ENCODE results near the gene MRTFB. TPM values are rescaled to one million over a fixed set of nuclear protein-coding genes. Genes with fewer than 3 reads are reported as not detected.

Gene MRTFB
- total RNA-seq, 1 experiment from 2014 or later: 12.7 TPM

- no TSS peak for BruUV-seq (replicated peaks)
- intact Hi-C loops (cut with micrococcal nuclease): no loop called here
Measured at GRCh38 chr16:14264327-14264943, 193.3 kb downstream of the MRTFB start.

GRCh38 chr16:14268073-14268472 lies 197.0 kb downstream of the MRTFB start:
- H3K36me3 ChIP-seq (ENCODE audit: low read depth, low read length): peaks cover 12% of the 10 kb centered on the region
- POLR2A ChIA-PET (ENCODE audit: unreplicated experiment): no interaction called here

More at GRCh38 chr16:14264327-14264943, 193.3 kb downstream of the MRTFB start:
- H3K4me2 ChIP-seq (ENCODE audit: low read length): no peak overlapping the region
- TF ChIP-seq EZH2 (IDR thresholded peaks at IDR 0.05; ENCODE audit: low read length, unreplicated experiment) (no peak), EZH2phosphoT487 (IDR thresholded peaks at IDR 0.05; ENCODE audit: borderline replicate concordance, low read length) (no peak), CTCF (conservative IDR thresholded peaks at IDR 0.05; ENCODE audit: low read depth, low read length) (no peak)
- no peak overlapping the region for H3K27ac ChIP-seq (ENCODE audit: low read length)
- H3K4me3 ChIP-seq (ENCODE audit: low read length): no peak overlapping the region
- H3K36me3 ChIP-seq (ENCODE audit: low read depth, low read length): peaks cover 6% of the 10 kb centered on the region
- ChIA-PET CTCF (no interaction called here), POLR2A (ENCODE audit: unreplicated experiment) (no interaction called here)
- no peaks in the 10 kb centered on the region for H4K20me1 ChIP-seq (ENCODE audit: low read length)
- DNase-seq (no peak), ATAC-seq (no peak)
- no peaks in the 10 kb centered on the region for H3F3A ChIP-seq (ENCODE audit: low read length, unreplicated experiment)
- no peaks in the 10 kb centered on the region for H3K9me3 ChIP-seq (ENCODE audit: low read length)
- no peak overlapping the region for H3K9ac ChIP-seq (ENCODE audit: low read length)
- H3K9me2 ChIP-seq (replicated peaks; ENCODE audit: low read length): no peaks in the 10 kb centered on the region
- H3K4me1 ChIP-seq (ENCODE audit: insufficient read depth, low read length): no peaks in the 10 kb centered on the region
- H3K79me2 ChIP-seq (ENCODE audit: low read length): no peaks in the 10 kb centered on the region
- no peak overlapping the region for H2AFZ ChIP-seq (ENCODE audit: low read length)
- H3K27me3 ChIP-seq (ENCODE audit: low read length): no peaks in the 10 kb centered on the region

More at GRCh38 chr16:14268073-14268472, 197.0 kb downstream of the MRTFB start:
- DNase-seq (no peak), ATAC-seq (no peak)
- Histone ChIP-seq H3K9me2 (replicated peaks; ENCODE audit: low read length) (no peaks in the 10 kb centered on the region), H3K4me3 (ENCODE audit: low read length) (no peak overlapping the region), H3K4me2 (ENCODE audit: low read length) (no peak overlapping the region), H3K9ac (ENCODE audit: low read length) (no peak overlapping the region), H3F3A (ENCODE audit: low read length, unreplicated experiment) (no peaks in the 10 kb centered on the region), H3K27ac (ENCODE audit: low read length) (no peak overlapping the region), H3K27me3 (ENCODE audit: low read length) (no peaks in the 10 kb centered on the region), H4K20me1 (ENCODE audit: low read length) (no peaks in the 10 kb centered on the region), H3K79me2 (ENCODE audit: low read length) (no peaks in the 10 kb centered on the region), H3K9me3 (ENCODE audit: low read length) (no peaks in the 10 kb centered on the region), H2AFZ (ENCODE audit: low read length) (no peak overlapping the region), H3K4me1 (ENCODE audit: insufficient read depth, low read length) (no peaks in the 10 kb centered on the region)
- CTCF ChIA-PET: no interaction called here
- BruUV-seq (replicated peaks): no TSS peak
- intact Hi-C loops (cut with micrococcal nuclease): no loop called here
- TF ChIP-seq EZH2phosphoT487 (IDR thresholded peaks at IDR 0.05; ENCODE audit: borderline replicate concordance, low read length): no peak
- no peak for TF ChIP-seq CTCF (conservative IDR thresholded peaks at IDR 0.05; ENCODE audit: low read depth, low read length)
- no peak for TF ChIP-seq EZH2 (IDR thresholded peaks at IDR 0.05; ENCODE audit: low read length, unreplicated experiment)
